Activated T-helper 2 cell treated with anti-CD3 and anti-CD28 coated beads, Interferon-gamma antibody, Interleukin-2, Interleukin-4, amounts not matched to agents 10 μg/mL and 5 μg/mL and 100 μg/mL, durations not matched to agents 14 hours and 24 hours and 36 hours (primary cell): Measurements from ENCODE around the gene FAM193A. TPM values are rescaled to one million over a fixed set of nuclear protein-coding genes. Genes with fewer than 3 reads are reported as not detected.
A peak's percentile ranks its signal among the peaks of the same experiment; 100 is the strongest.
"Not testable (repeated sequence)": the region's sequence is repeated elsewhere in the genome, so short reads cannot be mapped to it uniquely, and the experiment has no call there.

Experiments used
- DNase-seq: peaks from one replicate; pipeline ENCODE4 v3.0.0; 2021; ENCODE audit warnings: low spot score
- H3K27ac Mint-ChIP-seq: one replicate; pipeline ENCODE4 v1.8.0; 2021; ENCODE audit warnings: mixed read lengths
- H3K27me3 Mint-ChIP-seq: one replicate; pipeline ENCODE4 v1.8.0; 2021; ENCODE audit warnings: low read depth, mixed read lengths
- H3K36me3 Mint-ChIP-seq: one replicate; pipeline ENCODE4 v1.8.0; 2021; ENCODE audit warnings: low read depth, mixed read lengths
- H3K4me1 Mint-ChIP-seq: one replicate; pipeline ENCODE4 v1.8.0; 2021; ENCODE audit warnings: low read depth, mixed read lengths
- H3K4me3 Mint-ChIP-seq: one replicate; pipeline ENCODE4 v1.8.0; 2021; ENCODE audit warnings: low read depth, mild to moderate bottlenecking, moderate library complexity, mixed read lengths
- H3K9me3 Mint-ChIP-seq: one replicate; pipeline ENCODE4 v1.8.0; 2021; ENCODE audit warnings: mixed read lengths
- intact Hi-C: fragments of 100-400 bp; cut with micrococcal nuclease; formaldehyde crosslinking; loops from one replicate; pipeline ENCODE4 v1.15.1; 2023
- total RNA-seq: library from RNA; stranded (reverse); gene quantifications from 2 replicates; pipeline ENCODE4 v1.2.3, GENCODE V29; 2022

Gene FAM193A
- total RNA-seq, 1 donor from 2014 or later: 31.2 TPM

GRCh38 chr4:2738296-2738695 lies 201.8 kb downstream of the FAM193A start:
- H3K4me3 Mint-ChIP-seq, DNase-seq, intact Hi-C loops, H3K27me3 Mint-ChIP-seq, H3K27ac Mint-ChIP-seq, H3K4me1 Mint-ChIP-seq: not testable (repeated sequence)
- peaks cover 13% of the 10 kb centered on the region for H3K9me3 Mint-ChIP-seq
- H3K36me3 Mint-ChIP-seq: peaks cover 59% of the 10 kb centered on the region

GRCh38 chr4:2741626-2742025 lies 205.2 kb downstream of the FAM193A start:
- no peak for DNase-seq
- intact Hi-C loops: no loop called here
- peaks cover 25% of the 10 kb centered on the region for H3K4me1 Mint-ChIP-seq
- no peak overlapping the region for H3K4me3 Mint-ChIP-seq
- peaks cover 66% of the 10 kb centered on the region for H3K36me3 Mint-ChIP-seq
- H3K27ac Mint-ChIP-seq: no peak overlapping the region
- H3K9me3 Mint-ChIP-seq: peaks cover 2% of the 10 kb centered on the region
- H3K27me3 Mint-ChIP-seq: no peaks in the 10 kb centered on the region

- Mint-ChIP-seq H3K27me3 (no peaks in the 10 kb centered on the region), H3K4me3 (no peak overlapping the region), H3K4me1 (peaks cover 31% of the 10 kb centered on the region), H3K9me3 (no peaks in the 10 kb centered on the region), H3K27ac (no peak overlapping the region), H3K36me3 (peaks cover 69% of the 10 kb centered on the region)
- DNase-seq: no peak
- intact Hi-C loops: no loop called here
Observed at GRCh38 chr4:2742081-2742822, 205.8 kb downstream of the FAM193A start.

- H3K27ac Mint-ChIP-seq: no peak overlapping the region
- H3K27me3 Mint-ChIP-seq: no peaks in the 10 kb centered on the region
- no peak overlapping the region for H3K4me3 Mint-ChIP-seq
- DNase-seq: no peak
- peaks cover 38% of the 10 kb centered on the region for H3K4me1 Mint-ChIP-seq
- peaks cover 76% of the 10 kb centered on the region for H3K36me3 Mint-ChIP-seq
- intact Hi-C loops: no loop called here
- H3K9me3 Mint-ChIP-seq: no peaks in the 10 kb centered on the region
Observed at GRCh38 chr4:2742823-2743517, 206.5 kb downstream of the FAM193A start.

- no peaks in the 10 kb centered on the region for H3K9me3 Mint-ChIP-seq
- H3K4me3 Mint-ChIP-seq: no peak overlapping the region
- no peak for DNase-seq
- H3K27ac Mint-ChIP-seq: no peak overlapping the region
- H3K27me3 Mint-ChIP-seq: no peaks in the 10 kb centered on the region
- H3K4me1 Mint-ChIP-seq: peaks cover 41% of the 10 kb centered on the region
- intact Hi-C loops: no loop called here
- H3K36me3 Mint-ChIP-seq: peaks cover 70% of the 10 kb centered on the region
Observed at GRCh38 chr4:2743518-2744445, 207.3 kb downstream of the FAM193A start.

GRCh38 chr4:2744576-2745270 lies 208.3 kb downstream of the FAM193A start:
- Mint-ChIP-seq H3K4me3 (no peak overlapping the region), H3K9me3 (no peaks in the 10 kb centered on the region), H3K4me1 (peaks cover 48% of the 10 kb centered on the region), H3K27ac (peak overlapping the region; percentile 98), H3K36me3 (peaks cover 73% of the 10 kb centered on the region), H3K27me3 (no peaks in the 10 kb centered on the region)
- no peak for DNase-seq
- intact Hi-C loops: loop anchor here (5.0 kb wide), 2 partner anchors 103 to 303 kb away; no protein-coding TSS in a partner anchor

GRCh38 chr4:2745516-2745915 lies 209.1 kb downstream of the FAM193A start:
- no peak for DNase-seq
- H3K4me3 Mint-ChIP-seq: peak overlapping the region; percentile 21
- no peaks in the 10 kb centered on the region for H3K9me3 Mint-ChIP-seq
- peaks cover 75% of the 10 kb centered on the region for H3K36me3 Mint-ChIP-seq
- H3K27me3 Mint-ChIP-seq: no peaks in the 10 kb centered on the region
- peak overlapping the region; percentile 98 for H3K27ac Mint-ChIP-seq
- intact Hi-C loops: loop anchor here (5.0 kb wide), 2 partner anchors 102 to 302 kb away; no protein-coding TSS in a partner anchor
- H3K4me1 Mint-ChIP-seq: peaks cover 53% of the 10 kb centered on the region

- H3K4me1 Mint-ChIP-seq: peaks cover 53% of the 10 kb centered on the region
- peak overlapping the region; percentile 63 for H3K4me3 Mint-ChIP-seq
- H3K9me3 Mint-ChIP-seq: no peaks in the 10 kb centered on the region
- intact Hi-C loops: loop anchor here (1.0 to 5.0 kb wide), 9 partner anchors 10 to 301 kb away; partner anchors contain the start of genes GRK4, NOP14, RNF4 and TNIP2
- peaks cover 74% of the 10 kb centered on the region for H3K36me3 Mint-ChIP-seq
- peak; percentile 84 for DNase-seq
- no peaks in the 10 kb centered on the region for H3K27me3 Mint-ChIP-seq
- peak overlapping the region; percentile 98 for H3K27ac Mint-ChIP-seq
Observed at GRCh38 chr4:2745981-2746806, 209.7 kb downstream of the FAM193A start.

- Mint-ChIP-seq H3K36me3 (peaks cover 72% of the 10 kb centered on the region), H3K4me3 (peak overlapping the region; percentile 81), H3K27ac (peak overlapping the region; percentile 98), H3K4me1 (peaks cover 53% of the 10 kb centered on the region), H3K27me3 (no peaks in the 10 kb centered on the region), H3K9me3 (no peaks in the 10 kb centered on the region)
- no peak for DNase-seq
- intact Hi-C loops: loop anchor here (1.0 to 5.0 kb wide), 9 partner anchors 9 to 300 kb away; partner anchors contain the start of genes GRK4, NOP14, RNF4 and TNIP2
Observed at GRCh38 chr4:2746891-2747695, 210.6 kb downstream of the FAM193A start.

GRCh38 chr4:2750719-2751605 lies 214.5 kb downstream of the FAM193A start:
- no peak for DNase-seq
- Mint-ChIP-seq H3K4me3 (no peak overlapping the region), H3K36me3 (peaks cover 50% of the 10 kb centered on the region), H3K9me3 (no peaks in the 10 kb centered on the region), H3K27ac (no peak overlapping the region), H3K4me1 (peaks cover 47% of the 10 kb centered on the region), H3K27me3 (no peaks in the 10 kb centered on the region)
- intact Hi-C loops: no loop called here
